Adrenal gland (tissue), 12 donors: ENCODE data around the gene CDK2AP2. TPM values are rescaled to one million over a fixed set of nuclear protein-coding genes. Genes with fewer than 3 reads are reported as not detected.

Source experiments
- DNase-seq, 7 donors: peaks; one replicate each; pipeline ENCODE4 v3.0.0-alpha.2; 2019 to 2020
- H3K27ac ChIP-seq, 5 donors: fragments of 200-600 bp; sonication (generic) in 4 of 5; 1 replicate in 3 of 5; 2 replicates in 2 of 5; pipeline versions ENCODE4 v1.5.1 to v1.8.0; 2016 to 2020; ENCODE audit warnings: mild to moderate bottlenecking in 1 of 5
- H3K27me3 ChIP-seq: fragments of 200-600 bp; 2 replicates; pipeline ENCODE4 v1.8.0; 2021
- H3K36me3 ChIP-seq, 2 donors: fragments of 200-600 bp; replicated peaks in 1 of 2; 1 replicate in 1 of 2; 2 replicates in 1 of 2; pipeline versions ENCODE4 v1.5.1 to v1.8.0; 2018 to 2022
- H3K4me1 ChIP-seq, 2 donors: fragments of 200-600 bp; replicated peaks in 1 of 2; 1 replicate in 1 of 2; 2 replicates in 1 of 2; pipeline versions ENCODE4 v1.5.1 to v1.8.0; 2018 to 2021
- H3K4me3 ChIP-seq, 4 donors: fragments of 200-600 bp; sonication (generic) in 3 of 4; one replicate each; pipeline ENCODE4 v1.5.1; 2016 to 2018
- H3K9me3 ChIP-seq, 3 donors: fragments of 200-600 bp; sonication (generic) in 1 of 3; replicated peaks in 1 of 3; 1 replicate in 2 of 3; 2 replicates in 1 of 3; pipeline versions ENCODE4 v1.5.1 to v1.8.0; 2016 to 2021
- POLR2A ChIP-seq, 2 donors: fragments of 450-650 bp; IDR thresholded peaks; one replicate each; pipeline ENCODE4 v1.6.1; 2017; ENCODE audit warnings: antibody characterized with exemption in 2 of 2, mild to moderate bottlenecking in 2 of 2, moderate library complexity in 1 of 2
- WGBS, 4 donors: extraction: QIAGEN DNeasy Blood & Tissue Kit in 2 of 4; methylation state at CpG; one replicate each; pipeline versions ENCODE4 v1.1.5 to v1.1.7; 2013 to 2017; 5-methylcytosine and 5-hydroxymethylcytosine counted together
- intact Hi-C, 2 donors: fragments of 100-400 bp; cut with DNase I; formaldehyde crosslinking; loops; one replicate each; pipeline versions ENCODE4 v1.14.1 to v1.15.0; 2022 to 2023
- polyA plus RNA-seq, 3 donors: library from polyadenylated mRNA; stranded (reverse); fragments of 200-250 nt in 2 of 3; fragments of 350-450 nt in 1 of 3; fragmentation: Illumina TruSeq in 1 of 3; extraction: RNeasy Lipid Tissue Mini Kit (QIAGEN cat#74804) in 1 of 3; gene quantifications; one replicate each; pipeline ENCODE4 v1.2.3, GENCODE V29; 2013 to 2014
- total RNA-seq, 9 donors: library from RNA; depleted of rRNA in 4 of 9; stranded (reverse); fragments of >200 nt in 4 of 9; fragments of 120-200 nt in 1 of 9; fragmentation: NEBNext Ultra II Directional in 1 of 9; extraction: Animal tissue kit (Norgen Biotek cat#: 25700) in 1 of 9; gene quantifications; one replicate each; pipeline versions ENCODE4 v1.1.0 to v1.2.4, GENCODE V29; 2013 to 2023
- TF ChIP-seq, protein P1 (sequence below), 6 experiments: fragments of 450-650 bp in 4 of 6; fragments of 200-600 bp in 2 of 6; sonication (generic) in 1 of 6; IDR thresholded peaks; 1 replicate in 5 of 6; 2 replicates in 1 of 6; pipeline versions ENCODE4 v1.5.1 to v1.8.0; 2016 to 2021; ENCODE audit warnings: antibody characterized with exemption in 6 of 6, mild to moderate bottlenecking in 2 of 6, moderate library complexity in 1 of 6
- donor health status: healthy with polysubstance abuse.
- donor health status: Bipolar disorder and iron deficiency.
- donor health status: DM: yes; HTN: yes; CAD: no.
- donor health status: DM: no; HTN: no; CAD: no.
- donor health status: DM: no; HTN: no; CAD: no.
- donor health status: DM: yes; HTN: yes; CAD: no.

Gene CDK2AP2
- total and polyA plus RNA-seq, 12 donors = 34.0 to 218 (median 58.8) TPM

DNA sequence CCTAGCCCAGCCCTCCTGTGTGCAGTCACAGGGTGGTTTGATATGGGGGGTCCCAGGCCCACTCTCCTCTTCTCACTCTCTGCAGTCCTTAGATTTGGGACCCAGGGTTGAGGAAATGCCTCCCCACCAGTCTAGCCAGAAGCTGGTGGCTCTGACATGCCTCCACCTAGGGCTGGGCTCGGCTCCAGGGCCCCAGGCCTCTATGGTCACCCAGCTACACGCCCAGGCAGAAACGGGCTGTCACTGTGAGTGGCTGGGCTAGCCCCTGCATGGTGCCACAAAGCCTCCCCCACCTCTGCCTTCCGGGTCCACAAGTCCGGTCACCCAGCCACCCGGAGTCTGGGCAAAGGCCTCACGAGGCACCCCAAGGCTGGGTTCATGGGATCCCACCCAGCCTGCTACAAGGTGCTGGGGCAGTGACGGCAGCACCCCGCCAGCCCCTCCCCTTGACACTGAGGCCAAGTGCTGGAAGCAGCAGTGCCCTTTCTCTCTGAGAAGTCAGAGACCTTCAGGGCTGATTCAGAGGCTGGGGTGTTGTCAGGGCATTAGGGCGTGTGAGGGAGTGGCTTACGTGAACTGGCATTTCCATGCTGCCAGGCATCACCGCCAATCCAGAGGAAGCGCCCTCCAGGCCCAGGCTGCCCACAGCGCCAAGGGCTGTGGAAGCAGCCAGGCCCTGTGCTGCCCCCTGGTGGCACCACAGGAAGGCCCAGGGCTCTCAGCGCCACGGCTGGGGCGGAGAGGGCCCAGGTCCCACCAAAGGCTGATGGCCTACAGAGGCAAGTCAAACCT, 2.2 kb downstream of the CDK2AP2 start:
- WGBS, 4 donors = 4 to 7% (median 6%) methylated on average over 3 to 17 of the region's 17 CpGs
- TF ChIP-seq POLR2A (IDR thresholded peaks at IDR 0.05) = peak in 1 of 2 donors; percentile 88
- TF ChIP-seq, protein P1, sequence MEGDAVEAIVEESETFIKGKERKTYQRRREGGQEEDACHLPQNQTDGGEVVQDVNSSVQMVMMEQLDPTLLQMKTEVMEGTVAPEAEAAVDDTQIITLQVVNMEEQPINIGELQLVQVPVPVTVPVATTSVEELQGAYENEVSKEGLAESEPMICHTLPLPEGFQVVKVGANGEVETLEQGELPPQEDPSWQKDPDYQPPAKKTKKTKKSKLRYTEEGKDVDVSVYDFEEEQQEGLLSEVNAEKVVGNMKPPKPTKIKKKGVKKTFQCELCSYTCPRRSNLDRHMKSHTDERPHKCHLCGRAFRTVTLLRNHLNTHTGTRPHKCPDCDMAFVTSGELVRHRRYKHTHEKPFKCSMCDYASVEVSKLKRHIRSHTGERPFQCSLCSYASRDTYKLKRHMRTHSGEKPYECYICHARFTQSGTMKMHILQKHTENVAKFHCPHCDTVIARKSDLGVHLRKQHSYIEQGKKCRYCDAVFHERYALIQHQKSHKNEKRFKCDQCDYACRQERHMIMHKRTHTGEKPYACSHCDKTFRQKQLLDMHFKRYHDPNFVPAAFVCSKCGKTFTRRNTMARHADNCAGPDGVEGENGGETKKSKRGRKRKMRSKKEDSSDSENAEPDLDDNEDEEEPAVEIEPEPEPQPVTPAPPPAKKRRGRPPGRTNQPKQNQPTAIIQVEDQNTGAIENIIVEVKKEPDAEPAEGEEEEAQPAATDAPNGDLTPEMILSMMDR (IDR thresholded peaks at IDR 0.05) = peak; percentile 92 to 99 (median 97)
- intact Hi-C loops = loop anchor here in 1 of 2 donors (5.0 kb wide), 1 partner anchor 98 kb away; no protein-coding TSS in a partner anchor

DNA sequence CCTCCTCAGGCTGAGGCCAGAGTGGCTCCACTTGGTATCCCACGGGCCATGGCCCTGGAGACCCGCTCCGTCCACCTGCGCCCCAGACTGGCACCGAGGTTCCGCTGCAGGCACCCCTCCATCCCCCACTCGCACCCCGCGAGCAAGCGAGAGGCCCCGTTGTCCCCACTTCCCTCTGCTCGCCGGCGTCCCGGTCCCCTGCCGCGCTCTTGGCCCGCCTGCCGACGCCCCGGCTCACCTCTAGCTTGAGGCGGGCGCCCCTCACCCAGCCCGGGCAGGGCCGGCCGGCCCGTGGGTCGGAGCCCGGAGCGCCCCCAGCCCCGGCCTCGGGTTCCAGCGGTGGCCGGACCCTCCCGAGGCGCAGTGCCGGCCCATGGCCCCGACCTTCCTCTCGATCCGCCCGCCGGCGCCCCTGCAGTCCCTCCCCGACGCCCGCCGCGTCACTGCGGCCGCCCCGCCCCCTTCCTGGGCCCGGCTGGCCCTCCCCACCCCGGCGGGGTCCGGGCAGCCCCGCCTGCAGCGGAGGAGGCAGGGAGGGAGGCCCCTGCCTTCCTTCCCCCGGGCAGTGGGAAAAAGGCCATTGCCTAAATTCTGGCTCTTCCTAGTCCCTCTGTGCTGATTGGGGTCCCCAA, 2.9 kb downstream of the CDK2AP2 start, which contains the start of gene PITPNM1:
Gene PITPNM1, minus strand, starts transcription at position 414 of the 632 bp plus-strand sequence. CDS start 1,183 bp downstream, outside the sequence.
- TF ChIP-seq, protein P1 (IDR thresholded peaks at IDR 0.05) = no peak
- no peak for TF ChIP-seq POLR2A (IDR thresholded peaks at IDR 0.05)
- Histone ChIP-seq H3K4me1 (peaks cover 27 to 43% of the 10 kb centered on the region in 2 donors), H3K36me3 (no peaks in the 10 kb centered on the region), H3K9me3 (no peaks in the 10 kb centered on the region), H3K27ac (peak within 1 kb of the TSS; percentile 89 to 99 (median 98)), H3K4me3 (peak within 1 kb of the TSS; percentile 13 to 83 (median 29)), H3K27me3 (no peaks in the 10 kb centered on the region)
- 0 to 2% (median 0%) methylated on average over 1 to 58 of the region's 58 CpGs; no CpG with 5 or more reads in 1 of the 4 donors for WGBS, 4 donors
- intact Hi-C loops = loop anchor here (5.0 kb wide), 2 partner anchors 98 to 108 kb away; no protein-coding TSS in a partner anchor
- DNase-seq = peak; percentile 59 to 82 (median 74)

More for the DNA sequence above, 2.2 kb downstream of the CDK2AP2 start:
- Histone ChIP-seq H3K9me3 (no peaks in the 10 kb centered on the region), H3K27ac (peak overlapping the region; percentile 89 to 99 (median 98)), H3K4me3 (peak overlapping the region in 1 of 4 donors; percentile 83), H3K27me3 (no peaks in the 10 kb centered on the region), H3K4me1 (peaks cover 27 to 43% of the 10 kb centered on the region in 2 donors), H3K36me3 (no peaks in the 10 kb centered on the region)
- peak; percentile 95 to 99 (median 98) for DNase-seq

DNA sequence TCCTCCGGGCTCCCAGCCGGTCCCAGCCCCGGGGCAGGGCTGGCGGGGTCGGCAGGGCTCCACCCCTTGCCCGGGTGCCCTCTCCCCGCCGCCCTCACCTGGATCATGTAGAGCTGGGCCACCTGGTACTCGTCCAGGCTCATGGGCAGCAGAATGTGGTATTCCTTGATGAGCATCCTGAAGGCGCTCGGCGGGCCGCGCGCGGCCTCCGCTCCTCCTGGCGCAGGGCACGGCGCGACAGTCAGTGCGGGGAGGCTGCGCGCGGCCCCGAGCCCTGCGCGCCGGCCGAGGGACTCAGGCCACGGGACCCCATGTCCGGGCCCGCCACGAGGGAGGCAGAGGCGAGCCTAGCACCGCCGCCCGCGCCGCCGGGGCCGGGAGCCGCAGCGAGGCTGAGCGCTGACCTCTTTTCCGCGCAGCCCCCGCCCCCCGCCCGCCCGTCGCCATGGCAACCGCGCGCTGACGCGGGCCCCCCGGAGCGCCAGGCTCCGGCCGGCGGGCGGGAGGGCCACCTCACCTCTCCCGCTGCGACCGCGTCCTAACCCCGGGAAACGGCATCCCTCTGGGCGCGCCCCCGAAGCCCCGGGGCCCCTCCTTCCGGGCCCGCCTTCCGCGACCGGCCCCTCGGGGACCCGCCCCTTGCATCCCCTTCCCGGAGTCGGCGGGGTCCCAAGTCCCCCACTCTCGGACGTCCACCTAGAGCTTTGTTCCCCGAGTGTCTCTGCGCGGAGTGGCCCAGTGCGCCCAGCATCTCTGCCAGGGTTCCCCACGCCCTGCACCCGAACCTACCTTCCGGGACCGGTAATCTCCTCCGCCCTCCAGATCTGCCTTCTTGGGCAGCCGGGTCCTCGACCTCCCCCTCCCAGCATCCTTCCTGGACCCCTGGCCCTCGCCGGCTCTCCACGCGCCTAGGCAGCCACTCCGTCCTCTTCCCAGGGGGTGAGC, 3.7 kb downstream of the CDK2AP2 start:
- Histone ChIP-seq H3K27me3 (no peaks in the 10 kb centered on the region), H3K4me1 (peaks cover 27 to 43% of the 10 kb centered on the region in 2 donors), H3K4me3 (peak overlapping the region in 3 of 4 donors; percentile 13 to 83 (median 44)), H3K9me3 (no peaks in the 10 kb centered on the region), H3K27ac (peak overlapping the region; percentile 89 to 99 (median 98)), H3K36me3 (no peaks in the 10 kb centered on the region)
- DNase-seq = peak in 4 of 7 donors; percentile 61 to 74 (median 70)
- WGBS, 4 donors = 3 to 14% (median 4%) methylated on average over 17 to 101 of the region's 101 CpGs
- intact Hi-C loops = loop anchor here in 1 of 2 donors (5.0 kb wide), 1 partner anchor 107 kb away; no protein-coding TSS in a partner anchor
- no peak for TF ChIP-seq POLR2A (IDR thresholded peaks at IDR 0.05)
